ENCODE measurements around the gene MVB12B.
"Not testable (repeated sequence)": the region's sequence is repeated elsewhere in the genome, so short reads cannot be mapped to it uniquely, and the experiment has no call there.

MVB12B gene

GRCh38 chr9:126326228-126327005 lies at the start of gene MVB12B:
MVB12B (plus strand) TSS chr9:126326829; CDS start chr9:126326930, 101 bp downstream.
- peak; percentile 28 for DNase-seq

- no peak for DNase-seq
Measured at GRCh38 chr9:126283799-126284465, 42.7 kb upstream of the MVB12B start.

GRCh38 chr9:126285652-126286051 lies 41.0 kb upstream of the MVB12B start:
- DNase-seq: not testable (repeated sequence)

GRCh38 chr9:126287166-126287866 lies 39.3 kb upstream of the MVB12B start:
- DNase-seq: no peak

- no peak for DNase-seq
Measured at GRCh38 chr9:126290871-126291270, 35.8 kb upstream of the MVB12B start.

GRCh38 chr9:126291925-126292324 lies 34.7 kb upstream of the MVB12B start:
- DNase-seq: no peak

- no peak for DNase-seq
Measured at GRCh38 chr9:126292736-126293521, 33.7 kb upstream of the MVB12B start.

GRCh38 chr9:126293522-126293889 lies 33.1 kb upstream of the MVB12B start:
- no peak for DNase-seq

- no peak for DNase-seq
Measured at GRCh38 chr9:126294331-126295081, 32.1 kb upstream of the MVB12B start.

- no peak for DNase-seq
Measured at GRCh38 chr9:126295082-126295477, 31.5 kb upstream of the MVB12B start.

GRCh38 chr9:126295516-126295915 lies 31.1 kb upstream of the MVB12B start:
- DNase-seq: no peak

GRCh38 chr9:126295936-126296600 lies 30.6 kb upstream of the MVB12B start:
- DNase-seq: no peak

GRCh38 chr9:126296687-126297086 lies 29.9 kb upstream of the MVB12B start:
- no peak for DNase-seq

- no peak for DNase-seq
Measured at GRCh38 chr9:126297661-126298060, 29.0 kb upstream of the MVB12B start.

GRCh38 chr9:126298063-126298801 lies 28.4 kb upstream of the MVB12B start:
- no peak for DNase-seq

- no peak for DNase-seq
Measured at GRCh38 chr9:126299706-126300276, 26.8 kb upstream of the MVB12B start.

- no peak for DNase-seq
Measured at GRCh38 chr9:126301196-126301595, 25.4 kb upstream of the MVB12B start.

- peak; percentile 20 for DNase-seq
Measured at GRCh38 chr9:126301985-126302603, 24.5 kb upstream of the MVB12B start.

GRCh38 chr9:126302730-126303129 lies 23.9 kb upstream of the MVB12B start:
- DNase-seq: no peak

GRCh38 chr9:126303488-126303887 lies 23.1 kb upstream of the MVB12B start:
- no peak for DNase-seq
